ENCODE measurements around the gene MAMLD1. TPM values are rescaled to one million over a fixed set of nuclear protein-coding genes. Genes with fewer than 3 reads are reported as not detected.

Gene MAMLD1
- total RNA-seq, 1 experiment from 2014 or later, result 3.2 TPM

DNA sequence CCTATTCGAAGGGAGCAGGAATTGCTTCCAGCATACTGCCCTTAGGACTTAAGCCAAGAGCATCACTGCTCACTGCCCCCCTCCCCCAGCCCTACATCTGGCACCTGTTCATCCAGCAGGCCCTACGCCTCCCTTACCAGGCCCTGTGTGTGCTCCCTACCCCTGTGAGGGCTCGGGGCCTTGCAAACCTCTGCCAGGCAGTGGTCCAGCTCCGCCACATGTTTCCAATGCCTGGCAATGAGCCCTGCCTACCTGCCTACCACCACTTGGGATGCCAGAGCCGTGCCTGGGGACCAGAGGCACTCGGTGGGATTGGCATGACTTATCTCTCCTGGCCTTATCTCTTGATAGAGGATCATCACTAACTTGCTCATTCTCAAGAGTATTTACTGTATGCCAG is 177.8 kb downstream of the MAMLD1 start:
- intact Hi-C loops (cut with micrococcal nuclease; ENCODE audit: unreplicated experiment), result no loop called here

DNA sequence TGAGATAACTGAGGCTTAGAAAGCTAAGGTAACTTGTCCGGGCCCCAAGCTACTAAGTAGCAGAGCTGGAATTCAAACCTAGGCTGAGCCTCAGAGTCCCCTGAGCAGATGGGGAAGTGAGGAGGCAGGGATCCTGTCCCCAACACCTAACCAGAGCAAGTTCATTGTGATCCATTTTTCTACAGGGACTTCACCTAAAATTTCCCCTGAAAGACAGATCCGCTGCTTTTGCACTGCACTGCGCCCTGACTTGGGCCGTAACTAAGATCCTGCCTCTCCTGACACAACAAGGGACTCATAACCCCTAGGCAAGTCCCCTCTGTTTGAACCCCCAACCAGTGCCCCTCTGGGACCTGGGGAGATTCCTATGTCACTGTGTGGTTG is 179.7 kb downstream of the MAMLD1 start:
- CTCF ChIA-PET, result no interaction called here
- no peak for TF ChIP-seq EZH2 (IDR thresholded peaks at IDR 0.05; ENCODE audit: borderline replicate concordance, low read depth, low read length, poor library complexity, severe bottlenecking)
- TF ChIP-seq, protein P1, sequence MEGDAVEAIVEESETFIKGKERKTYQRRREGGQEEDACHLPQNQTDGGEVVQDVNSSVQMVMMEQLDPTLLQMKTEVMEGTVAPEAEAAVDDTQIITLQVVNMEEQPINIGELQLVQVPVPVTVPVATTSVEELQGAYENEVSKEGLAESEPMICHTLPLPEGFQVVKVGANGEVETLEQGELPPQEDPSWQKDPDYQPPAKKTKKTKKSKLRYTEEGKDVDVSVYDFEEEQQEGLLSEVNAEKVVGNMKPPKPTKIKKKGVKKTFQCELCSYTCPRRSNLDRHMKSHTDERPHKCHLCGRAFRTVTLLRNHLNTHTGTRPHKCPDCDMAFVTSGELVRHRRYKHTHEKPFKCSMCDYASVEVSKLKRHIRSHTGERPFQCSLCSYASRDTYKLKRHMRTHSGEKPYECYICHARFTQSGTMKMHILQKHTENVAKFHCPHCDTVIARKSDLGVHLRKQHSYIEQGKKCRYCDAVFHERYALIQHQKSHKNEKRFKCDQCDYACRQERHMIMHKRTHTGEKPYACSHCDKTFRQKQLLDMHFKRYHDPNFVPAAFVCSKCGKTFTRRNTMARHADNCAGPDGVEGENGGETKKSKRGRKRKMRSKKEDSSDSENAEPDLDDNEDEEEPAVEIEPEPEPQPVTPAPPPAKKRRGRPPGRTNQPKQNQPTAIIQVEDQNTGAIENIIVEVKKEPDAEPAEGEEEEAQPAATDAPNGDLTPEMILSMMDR (conservative IDR thresholded peaks at IDR 0.05; ENCODE audit: low read depth, low read length), result no peak
- intact Hi-C loops (cut with micrococcal nuclease; ENCODE audit: unreplicated experiment), result no loop called here
- no peaks in the 10 kb centered on the region for H3K27me3 ChIP-seq (replicated peaks; ENCODE audit: insufficient read depth, low read depth, low read length, poor library complexity)
- H3K9me3 ChIP-seq (ENCODE audit: low read depth, low read length, poor library complexity, severe bottlenecking), result no peaks in the 10 kb centered on the region
- H3K4me1 ChIP-seq (ENCODE audit: insufficient read depth, low read length, poor library complexity, severe bottlenecking), result no peaks in the 10 kb centered on the region
- no peak overlapping the region for H3K27ac ChIP-seq (ENCODE audit: low read depth, low read length, poor library complexity, severe bottlenecking)
- no peak for DNase-seq (ENCODE audit: low spot score)
- H3K4me3 ChIP-seq (ENCODE audit: low read depth, low read length, poor library complexity, severe bottlenecking), result no peak overlapping the region
- POLR2A ChIA-PET (ENCODE audit: low non-redundant PET), result no interaction called here
- BruUV-seq (replicated peaks), result no TSS peak
- H3K36me3 ChIP-seq (ENCODE audit: insufficient read depth, low read length, poor library complexity, severe bottlenecking), result no peaks in the 10 kb centered on the region

More for the DNA sequence above, 177.8 kb downstream of the MAMLD1 start:
- no peaks in the 10 kb centered on the region for H3K4me1 ChIP-seq (ENCODE audit: insufficient read depth, low read length, poor library complexity, severe bottlenecking)
- H3K9me3 ChIP-seq (ENCODE audit: low read depth, low read length, poor library complexity, severe bottlenecking), result peaks cover 6% of the 10 kb centered on the region
- H3K27me3 ChIP-seq (replicated peaks; ENCODE audit: insufficient read depth, low read depth, low read length, poor library complexity), result no peaks in the 10 kb centered on the region
- no peaks in the 10 kb centered on the region for H3K36me3 ChIP-seq (ENCODE audit: insufficient read depth, low read length, poor library complexity, severe bottlenecking)
- no TSS peak for BruUV-seq (replicated peaks)
- TF ChIP-seq, protein P1 (conservative IDR thresholded peaks at IDR 0.05; ENCODE audit: low read depth, low read length), result no peak
- TF ChIP-seq EZH2 (IDR thresholded peaks at IDR 0.05; ENCODE audit: borderline replicate concordance, low read depth, low read length, poor library complexity, severe bottlenecking), result no peak
- H3K4me3 ChIP-seq (ENCODE audit: low read depth, low read length, poor library complexity, severe bottlenecking), result no peak overlapping the region
- ChIA-PET POLR2A (ENCODE audit: low non-redundant PET) (no interaction called here), CTCF (no interaction called here)
- no peak for DNase-seq (ENCODE audit: low spot score)
- H3K27ac ChIP-seq (ENCODE audit: low read depth, low read length, poor library complexity, severe bottlenecking), result no peak overlapping the region

DNA sequence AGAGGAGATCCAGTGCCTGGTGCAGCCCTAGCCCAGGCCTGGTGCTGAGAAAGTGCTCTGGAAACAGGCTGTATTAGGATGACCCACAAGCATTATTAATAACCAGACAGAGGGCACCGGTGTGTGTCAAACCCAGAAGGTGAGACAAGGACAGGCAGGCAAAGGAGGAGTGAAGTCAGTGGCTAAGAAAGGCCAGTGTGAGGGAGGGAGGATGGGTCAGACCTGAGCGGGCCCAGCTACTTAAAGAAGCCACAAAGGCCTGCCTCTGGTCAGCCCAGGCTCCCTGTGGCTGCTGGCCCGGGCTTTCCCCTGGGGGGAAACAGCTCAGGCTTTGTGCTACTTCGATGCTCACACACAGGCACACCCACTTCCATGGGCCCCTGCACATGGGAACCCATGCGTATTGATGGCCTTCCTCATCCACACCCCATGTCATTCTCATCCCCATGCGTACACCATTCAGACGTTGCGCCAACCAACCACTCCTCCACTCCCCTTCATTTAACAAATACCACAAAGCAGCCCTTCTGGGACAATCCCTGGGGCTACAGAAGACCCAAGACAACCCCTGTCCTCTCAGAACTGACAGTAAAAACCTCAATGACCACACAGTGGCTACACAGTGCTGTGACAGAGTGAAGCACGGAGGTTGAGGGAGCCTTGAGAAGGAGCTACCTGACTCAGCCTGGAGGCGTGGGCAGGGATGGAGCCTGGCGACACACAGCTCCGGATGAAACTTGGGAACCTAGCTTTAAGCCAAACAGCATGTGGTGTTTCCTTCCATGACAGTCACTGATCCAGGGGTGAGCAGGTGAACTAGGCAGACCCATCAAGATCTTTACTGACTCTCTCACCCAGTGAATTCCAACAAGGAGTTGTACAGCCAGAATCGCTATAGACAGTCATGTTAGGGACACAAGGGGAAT is 180.4 kb downstream of the MAMLD1 start:
- intact Hi-C loops (cut with micrococcal nuclease; ENCODE audit: unreplicated experiment), result no loop called here
- H3K36me3 ChIP-seq (ENCODE audit: insufficient read depth, low read length, poor library complexity, severe bottlenecking), result no peaks in the 10 kb centered on the region
- ChIA-PET POLR2A (ENCODE audit: low non-redundant PET) (no interaction called here), CTCF (no interaction called here)
- no peaks in the 10 kb centered on the region for H3K9me3 ChIP-seq (ENCODE audit: low read depth, low read length, poor library complexity, severe bottlenecking)
- H3K27ac ChIP-seq (ENCODE audit: low read depth, low read length, poor library complexity, severe bottlenecking), result no peak overlapping the region
- no peaks in the 10 kb centered on the region for H3K4me1 ChIP-seq (ENCODE audit: insufficient read depth, low read length, poor library complexity, severe bottlenecking)
- H3K4me3 ChIP-seq (ENCODE audit: low read depth, low read length, poor library complexity, severe bottlenecking), result no peak overlapping the region
- no peak for DNase-seq (ENCODE audit: low spot score)
- no peaks in the 10 kb centered on the region for H3K27me3 ChIP-seq (replicated peaks; ENCODE audit: insufficient read depth, low read depth, low read length, poor library complexity)
- no TSS peak for BruUV-seq (replicated peaks)
- TF ChIP-seq, protein P1 (conservative IDR thresholded peaks at IDR 0.05; ENCODE audit: low read depth, low read length), result no peak
- TF ChIP-seq EZH2 (IDR thresholded peaks at IDR 0.05; ENCODE audit: borderline replicate concordance, low read depth, low read length, poor library complexity, severe bottlenecking), result no peak
